HT-29 (cell line): ENCODE results near the gene UGCG. TPM values are rescaled to one million over a fixed set of nuclear protein-coding genes. Genes with fewer than 3 reads are reported as not detected.

Experiments used
- DNase-seq: peaks from one replicate; pipeline ENCODE4 v3.0.0-alpha.2; 2015; ENCODE audit warnings: low spot score
- small RNA-seq: library from RNA; depleted of rRNA; stranded (forward); fragments of <200 nt; gene quantifications from one replicate; pipeline ENCODE3, GENCODE V24; 2014
- total RNA-seq: library from RNA; depleted of rRNA; stranded (reverse); fragments of >200 nt; shearing (Covaris generic); gene quantifications from 2 replicates; pipeline ENCODE4 v1.2.3, GENCODE V29; 2014; rRNA removed

UGCG gene
- total RNA-seq, 1 experiment from 2014 or later = 38.0 TPM

DNA sequence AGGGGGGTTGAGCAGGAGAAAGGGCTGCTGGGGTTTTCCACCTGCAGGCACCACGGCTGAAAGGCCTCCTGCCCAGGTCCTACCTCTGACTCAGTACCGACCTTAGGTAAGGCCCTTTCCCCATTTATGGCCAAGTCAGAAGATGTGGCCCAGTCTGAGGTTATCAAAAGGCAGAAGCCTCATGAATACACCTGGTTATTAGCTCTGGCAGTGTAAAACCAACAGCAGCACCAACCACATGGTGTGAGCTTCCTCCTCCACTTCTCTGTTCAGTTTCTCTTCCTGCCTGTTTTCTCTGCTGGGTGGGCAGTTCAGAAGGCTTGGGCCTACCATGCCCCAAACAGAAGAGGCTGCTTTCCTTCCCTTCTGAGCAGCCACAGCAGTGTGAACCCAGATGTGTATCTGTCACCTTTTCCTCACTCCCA, 86.9 kb downstream of the UGCG start:
- DNase-seq = no peak

DNA sequence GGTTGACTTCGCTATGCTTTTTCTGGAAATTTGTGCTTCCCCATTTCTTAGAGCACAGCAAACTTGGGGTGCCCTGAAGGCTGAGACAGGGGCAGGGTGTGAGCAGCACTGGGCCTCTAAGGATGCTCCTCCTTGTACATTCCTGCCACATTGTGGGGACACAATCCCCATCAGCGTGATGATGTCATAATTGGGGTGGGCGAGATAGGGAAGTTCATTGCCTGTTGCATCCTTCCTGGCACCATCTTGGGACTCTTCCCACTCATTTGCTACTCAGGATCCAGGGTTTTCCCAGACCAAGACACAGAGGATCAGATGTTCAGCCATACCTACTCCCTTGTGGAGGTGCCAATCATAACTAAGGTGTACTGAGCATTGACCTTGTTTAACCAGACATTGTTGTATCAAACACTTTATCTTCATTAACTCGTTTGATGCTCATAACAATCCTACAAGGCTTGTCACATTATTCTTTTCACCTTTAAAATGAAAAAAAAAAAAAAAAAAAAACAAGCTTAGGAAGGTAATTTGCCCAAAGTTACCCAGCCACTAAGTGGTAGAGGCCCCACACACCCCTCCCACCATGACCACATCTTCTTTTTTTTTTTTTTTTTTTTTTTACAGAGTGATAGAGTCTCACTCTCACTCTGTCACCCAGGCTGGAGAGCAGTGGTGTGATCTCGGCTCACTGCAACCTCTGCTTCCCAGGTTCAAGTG, 87.6 kb downstream of the UGCG start:
- DNase-seq = no peak

Small RNA genes lying within 50 kb of the gene (small RNA-seq; reads per million reads assigned to genes)
- gene MIR4668 = not detected

Other genes with a start within 250 kb of the UGCG start
- 8.6 and 13.7 TPM in 2 replicates for gene GNG10, start 235.2 kb upstream of the UGCG start, total RNA-seq
- not detected in 2 replicates for gene SHOC1, start 101.9 kb upstream of the UGCG start, total RNA-seq